Panc1 (cell line): ENCODE data around the gene LRPPRC. TPM values are rescaled to one million over a fixed set of nuclear protein-coding genes. Genes with fewer than 3 reads are reported as not detected.
"Not testable (repeated sequence)": the region's sequence is repeated elsewhere in the genome, so short reads cannot be mapped to it uniquely, and the experiment has no call there.

Experiments used
- ATAC-seq: fragments of 200-7000 bp; cut with Tn5 transposase; 2 replicates; pipeline ENCODE4 v1.9.1; 2020; ENCODE audit warnings: mild to moderate bottlenecking, moderate library complexity
- BruUV-seq: library from RNA; stranded (reverse); fragments of 400-500 nt; replicated peaks from 2 replicates; lab custom pipeline; 2021; lab: Mats Ljungman, UMichigan
- CTCF ChIA-PET: fragments of 300-600 bp; sonication (Branson Sonifier 250); formaldehyde crosslinking; loops from one replicate; lab custom pipeline; 2022; ENCODE audit warnings: antibody characterized with exemption; lab: Charles Lee
- POLR2A ChIA-PET: fragments of 300-600 bp; sonication (Branson Sonifier 250); formaldehyde crosslinking; loops from one replicate; lab custom pipeline; 2022; ENCODE audit warnings: antibody characterized with exemption; lab: Charles Lee
- DNase-seq: peaks from one replicate; pipeline ENCODE4 v3.0.0-alpha.2; 2010; ENCODE audit warnings: low read depth, low spot score
- H3K27ac ChIP-seq: 2 replicates; pipeline ENCODE4 v1.5.1; 2011; ENCODE audit warnings: mild to moderate bottlenecking, low read length, inconsistent platforms
- H3K27me3 ChIP-seq: fragments of 200-500 bp; sonication (Bioruptor generic); 2 replicates; pipeline ENCODE4 v1.6.0; 2014; ENCODE audit warnings: low read length, inconsistent platforms; ENCODE audit not compliant: control insufficient read depth, insufficient read depth
- H3K36me3 ChIP-seq: fragments of 200-500 bp; sonication (Bioruptor generic); 2 replicates; pipeline ENCODE4 v1.5.1; 2014; ENCODE audit warnings: inconsistent platforms, mild to moderate bottlenecking, low read length, moderate library complexity; ENCODE audit not compliant: control insufficient read depth, insufficient read depth
- H3K4me1 ChIP-seq: 2 replicates; pipeline ENCODE4 v1.5.1; 2011; ENCODE audit warnings: inconsistent platforms, mild to moderate bottlenecking, low read length, moderate library complexity; ENCODE audit not compliant: control insufficient read depth, insufficient read depth
- H3K4me3 ChIP-seq, 2 experiments: 2 replicates each; pipeline ENCODE4 v1.5.1; 2011 to 2012; ENCODE audit warnings: low read depth in 2 of 2, low read length in 2 of 2, mild to moderate bottlenecking in 2 of 2, inconsistent platforms in 1 of 2, moderate library complexity in 1 of 2
- H3K9me3 ChIP-seq: fragments of 200-500 bp; sonication (Bioruptor generic); 2 replicates; pipeline ENCODE4 v1.5.1; 2014; ENCODE audit warnings: low read depth, mild to moderate bottlenecking, inconsistent platforms, low read length, moderate library complexity; ENCODE audit not compliant: control insufficient read depth, insufficient read depth
- POLR2AphosphoS5 ChIP-seq: IDR thresholded peaks from 2 replicates; pipeline ENCODE4 v1.6.1; 2012; ENCODE audit warnings: mild to moderate bottlenecking, low read depth, low read length, moderate library complexity
- SIN3A ChIP-seq: IDR thresholded peaks from 2 replicates; pipeline ENCODE4 v1.6.1; 2012; ENCODE audit warnings: low read depth, mild to moderate bottlenecking, low read length, moderate library complexity, borderline replicate concordance; ENCODE audit not compliant: insufficient read depth
- TCF7L2 ChIP-seq: IDR thresholded peaks from 2 replicates; pipeline ENCODE4 v1.6.1; 2011; ENCODE audit warnings: mild to moderate bottlenecking, low read depth, low read length, inconsistent platforms
- in situ Hi-C: cut with HindIII; loops from 2 replicates; pipeline ENCODE4 v1.10.0; 2016; ENCODE audit warnings: low sequenced_read_pairs, low pct_unique_long_range_greater_than_20kb
- intact Hi-C: fragments of 100-400 bp; cut with micrococcal nuclease; formaldehyde crosslinking; loops from one replicate; pipeline ENCODE4 v1.10.0; 2022; ENCODE audit not compliant: unreplicated experiment
- total RNA-seq: library from RNA; stranded (reverse); gene quantifications from one replicate; pipeline ENCODE4 v1.2.1, GENCODE V29; 2021; ENCODE audit not compliant: unreplicated experiment
- TF ChIP-seq, protein P1 (sequence below), 2 experiments: IDR thresholded peaks; 2 replicates each; pipeline ENCODE4 v1.6.1; 2011 to 2012; ENCODE audit warnings: low read depth in 2 of 2, control low read depth in 1 of 2, low read length in 1 of 2, mild to moderate bottlenecking in 1 of 2, moderate library complexity in 1 of 2; ENCODE audit not compliant: insufficient read depth in 1 of 2
- TF ChIP-seq, protein P2 (sequence below): fragments of 450-650 bp; IDR thresholded peaks from 2 replicates; pipeline ENCODE4 v1.5.1; 2017; ENCODE audit warnings: mild to moderate bottlenecking

LRPPRC gene
- total RNA-seq, 1 experiment from 2014 or later = 207 TPM

DNA sequence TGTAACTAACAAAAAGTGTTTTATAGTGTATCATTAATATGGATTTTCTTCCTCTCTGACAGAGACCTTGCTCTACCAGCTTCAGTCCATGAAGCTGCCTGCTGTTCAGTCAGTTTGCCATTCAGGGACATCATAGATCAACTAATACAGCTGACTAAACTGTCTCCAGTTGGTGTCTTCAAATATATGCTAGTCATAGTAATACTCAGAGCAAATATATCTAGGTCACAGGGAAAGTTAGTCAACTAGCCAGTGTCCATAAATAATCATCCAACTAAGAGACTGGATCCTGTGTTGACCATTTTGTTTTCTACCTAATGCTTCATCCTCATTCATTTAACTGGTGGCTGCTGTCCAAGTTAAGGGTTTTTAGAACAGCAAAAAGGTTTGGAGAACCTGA, 38.2 kb upstream of the LRPPRC start:
- Histone ChIP-seq H3K9me3 (no peaks in the 10 kb centered on the region), H3K4me3 (no peak overlapping the region), H3K27me3 (peaks cover 6% of the 10 kb centered on the region; the same call in 1 of the 2 replicates), H3K4me1 (no peaks in the 10 kb centered on the region), H3K27ac (no peak overlapping the region), H3K36me3 (no peaks in the 10 kb centered on the region)
- ATAC-seq (no peak), DNase-seq (no peak)
- ChIA-PET POLR2A (no interaction called here), CTCF (no interaction called here)
- TF ChIP-seq POLR2AphosphoS5 (no peak), TCF7L2 (no peak), SIN3A (no peak)
- TF ChIP-seq, protein P1, sequence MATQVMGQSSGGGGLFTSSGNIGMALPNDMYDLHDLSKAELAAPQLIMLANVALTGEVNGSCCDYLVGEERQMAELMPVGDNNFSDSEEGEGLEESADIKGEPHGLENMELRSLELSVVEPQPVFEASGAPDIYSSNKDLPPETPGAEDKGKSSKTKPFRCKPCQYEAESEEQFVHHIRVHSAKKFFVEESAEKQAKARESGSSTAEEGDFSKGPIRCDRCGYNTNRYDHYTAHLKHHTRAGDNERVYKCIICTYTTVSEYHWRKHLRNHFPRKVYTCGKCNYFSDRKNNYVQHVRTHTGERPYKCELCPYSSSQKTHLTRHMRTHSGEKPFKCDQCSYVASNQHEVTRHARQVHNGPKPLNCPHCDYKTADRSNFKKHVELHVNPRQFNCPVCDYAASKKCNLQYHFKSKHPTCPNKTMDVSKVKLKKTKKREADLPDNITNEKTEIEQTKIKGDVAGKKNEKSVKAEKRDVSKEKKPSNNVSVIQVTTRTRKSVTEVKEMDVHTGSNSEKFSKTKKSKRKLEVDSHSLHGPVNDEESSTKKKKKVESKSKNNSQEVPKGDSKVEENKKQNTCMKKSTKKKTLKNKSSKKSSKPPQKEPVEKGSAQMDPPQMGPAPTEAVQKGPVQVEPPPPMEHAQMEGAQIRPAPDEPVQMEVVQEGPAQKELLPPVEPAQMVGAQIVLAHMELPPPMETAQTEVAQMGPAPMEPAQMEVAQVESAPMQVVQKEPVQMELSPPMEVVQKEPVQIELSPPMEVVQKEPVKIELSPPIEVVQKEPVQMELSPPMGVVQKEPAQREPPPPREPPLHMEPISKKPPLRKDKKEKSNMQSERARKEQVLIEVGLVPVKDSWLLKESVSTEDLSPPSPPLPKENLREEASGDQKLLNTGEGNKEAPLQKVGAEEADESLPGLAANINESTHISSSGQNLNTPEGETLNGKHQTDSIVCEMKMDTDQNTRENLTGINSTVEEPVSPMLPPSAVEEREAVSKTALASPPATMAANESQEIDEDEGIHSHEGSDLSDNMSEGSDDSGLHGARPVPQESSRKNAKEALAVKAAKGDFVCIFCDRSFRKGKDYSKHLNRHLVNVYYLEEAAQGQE (IDR thresholded peaks at IDR 0.05; ENCODE audit: insufficient read depth in 1 of 2, low read depth in 2 of 2, low read length in 1 of 2) = no peak
- TF ChIP-seq, protein P2, sequence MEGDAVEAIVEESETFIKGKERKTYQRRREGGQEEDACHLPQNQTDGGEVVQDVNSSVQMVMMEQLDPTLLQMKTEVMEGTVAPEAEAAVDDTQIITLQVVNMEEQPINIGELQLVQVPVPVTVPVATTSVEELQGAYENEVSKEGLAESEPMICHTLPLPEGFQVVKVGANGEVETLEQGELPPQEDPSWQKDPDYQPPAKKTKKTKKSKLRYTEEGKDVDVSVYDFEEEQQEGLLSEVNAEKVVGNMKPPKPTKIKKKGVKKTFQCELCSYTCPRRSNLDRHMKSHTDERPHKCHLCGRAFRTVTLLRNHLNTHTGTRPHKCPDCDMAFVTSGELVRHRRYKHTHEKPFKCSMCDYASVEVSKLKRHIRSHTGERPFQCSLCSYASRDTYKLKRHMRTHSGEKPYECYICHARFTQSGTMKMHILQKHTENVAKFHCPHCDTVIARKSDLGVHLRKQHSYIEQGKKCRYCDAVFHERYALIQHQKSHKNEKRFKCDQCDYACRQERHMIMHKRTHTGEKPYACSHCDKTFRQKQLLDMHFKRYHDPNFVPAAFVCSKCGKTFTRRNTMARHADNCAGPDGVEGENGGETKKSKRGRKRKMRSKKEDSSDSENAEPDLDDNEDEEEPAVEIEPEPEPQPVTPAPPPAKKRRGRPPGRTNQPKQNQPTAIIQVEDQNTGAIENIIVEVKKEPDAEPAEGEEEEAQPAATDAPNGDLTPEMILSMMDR = no peak
- BruUV-seq = no TSS peak
- in situ Hi-C loops = no loop called here
- intact Hi-C loops = no loop called here

GRCh38 chr2:44027076-44027475, 31.3 kb upstream of the LRPPRC start:
- intact Hi-C loops, H3K27me3 ChIP-seq, POLR2A ChIA-PET, ATAC-seq, H3K4me3 ChIP-seq, H3K27ac ChIP-seq, DNase-seq, BruUV-seq, in situ Hi-C loops, H3K9me3 ChIP-seq, H3K36me3 ChIP-seq, H3K4me1 ChIP-seq: not testable (repeated sequence)
- CTCF ChIA-PET = interaction anchor here (0.6 to 0.9 kb wide), 2 partner anchors 17 to 70 kb away, joined by 3 to 5 read pairs; no protein-coding TSS in a partner anchor

DNA sequence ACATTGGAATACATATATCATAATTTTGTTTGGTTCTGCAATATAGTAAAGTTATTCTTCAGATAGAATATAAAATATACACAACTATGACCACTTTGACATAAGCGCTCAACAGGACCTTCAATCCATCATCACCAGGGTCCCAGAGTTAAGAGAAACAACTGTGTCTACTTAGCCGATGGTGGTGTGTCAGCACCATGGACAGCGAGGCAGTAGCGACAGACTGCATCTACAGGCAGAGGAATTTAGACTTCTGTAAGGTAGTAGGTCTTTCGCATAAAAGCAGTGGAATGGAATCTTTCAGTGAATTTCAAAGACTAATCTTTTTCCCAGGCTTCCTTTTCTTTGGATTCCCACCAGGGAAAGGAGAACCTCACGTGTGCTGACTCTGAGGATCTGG, 20.5 kb upstream of the LRPPRC start:
- Histone ChIP-seq H3K27me3 (peaks cover 5% of the 10 kb centered on the region), H3K4me1 (no peaks in the 10 kb centered on the region), H3K9me3 (no peaks in the 10 kb centered on the region), H3K27ac (no peak overlapping the region), H3K4me3 (no peak overlapping the region), H3K36me3 (no peaks in the 10 kb centered on the region)
- CTCF ChIA-PET = no interaction called here
- ATAC-seq (no peak), DNase-seq (no peak)
- POLR2A ChIA-PET = no interaction called here
- TF ChIP-seq, protein P1 (IDR thresholded peaks at IDR 0.05; ENCODE audit: insufficient read depth in 1 of 2, low read depth in 2 of 2, low read length in 1 of 2) = peak; percentile 97 to 98
- TF ChIP-seq SIN3A (no peak), TCF7L2 (no peak), POLR2AphosphoS5 (no peak)
- intact Hi-C loops = no loop called here
- in situ Hi-C loops = no loop called here
- no TSS peak for BruUV-seq
